ENCODE results near the gene CPEB4.

DNA sequence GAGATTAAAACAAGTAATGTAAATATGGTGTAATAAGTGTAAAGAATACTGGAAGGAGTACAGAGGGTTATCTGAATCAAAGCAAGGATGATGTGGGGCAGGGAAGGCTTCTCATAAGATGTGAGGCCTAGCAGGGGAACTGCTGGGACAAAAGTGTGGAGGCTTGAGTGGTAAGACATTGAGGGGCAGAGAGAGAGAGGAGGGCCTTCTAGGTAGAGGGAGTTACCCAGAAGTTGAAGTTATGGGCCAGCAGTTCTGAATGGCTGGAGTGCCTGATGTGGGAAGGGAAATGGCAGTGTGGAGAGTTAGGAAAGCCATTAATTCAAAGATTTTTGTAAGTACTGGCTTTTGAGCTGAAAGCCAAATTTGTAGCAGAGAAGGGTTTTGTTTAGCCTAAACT lies 36.8 kb downstream of the CPEB4 start:
- TF ChIP-seq, protein P1, sequence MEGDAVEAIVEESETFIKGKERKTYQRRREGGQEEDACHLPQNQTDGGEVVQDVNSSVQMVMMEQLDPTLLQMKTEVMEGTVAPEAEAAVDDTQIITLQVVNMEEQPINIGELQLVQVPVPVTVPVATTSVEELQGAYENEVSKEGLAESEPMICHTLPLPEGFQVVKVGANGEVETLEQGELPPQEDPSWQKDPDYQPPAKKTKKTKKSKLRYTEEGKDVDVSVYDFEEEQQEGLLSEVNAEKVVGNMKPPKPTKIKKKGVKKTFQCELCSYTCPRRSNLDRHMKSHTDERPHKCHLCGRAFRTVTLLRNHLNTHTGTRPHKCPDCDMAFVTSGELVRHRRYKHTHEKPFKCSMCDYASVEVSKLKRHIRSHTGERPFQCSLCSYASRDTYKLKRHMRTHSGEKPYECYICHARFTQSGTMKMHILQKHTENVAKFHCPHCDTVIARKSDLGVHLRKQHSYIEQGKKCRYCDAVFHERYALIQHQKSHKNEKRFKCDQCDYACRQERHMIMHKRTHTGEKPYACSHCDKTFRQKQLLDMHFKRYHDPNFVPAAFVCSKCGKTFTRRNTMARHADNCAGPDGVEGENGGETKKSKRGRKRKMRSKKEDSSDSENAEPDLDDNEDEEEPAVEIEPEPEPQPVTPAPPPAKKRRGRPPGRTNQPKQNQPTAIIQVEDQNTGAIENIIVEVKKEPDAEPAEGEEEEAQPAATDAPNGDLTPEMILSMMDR (IDR thresholded peaks at IDR 0.05; ENCODE audit: insufficient read depth, low read length, poor library complexity, severe bottlenecking): no peak
- TF ChIP-seq EZH2phosphoT487 (conservative IDR thresholded peaks at IDR 0.05; ENCODE audit: low read length): no peak

Data from SU-DHL-6 (cell line).